ENCODE results near the gene ALG12.

Gene ALG12

GRCh38 chr22:49930596-49931412 is 12.6 kb upstream of the ALG12 start:
- DNase-seq (ENCODE audit: low read depth in 3 of 3) = no peak

DNA sequence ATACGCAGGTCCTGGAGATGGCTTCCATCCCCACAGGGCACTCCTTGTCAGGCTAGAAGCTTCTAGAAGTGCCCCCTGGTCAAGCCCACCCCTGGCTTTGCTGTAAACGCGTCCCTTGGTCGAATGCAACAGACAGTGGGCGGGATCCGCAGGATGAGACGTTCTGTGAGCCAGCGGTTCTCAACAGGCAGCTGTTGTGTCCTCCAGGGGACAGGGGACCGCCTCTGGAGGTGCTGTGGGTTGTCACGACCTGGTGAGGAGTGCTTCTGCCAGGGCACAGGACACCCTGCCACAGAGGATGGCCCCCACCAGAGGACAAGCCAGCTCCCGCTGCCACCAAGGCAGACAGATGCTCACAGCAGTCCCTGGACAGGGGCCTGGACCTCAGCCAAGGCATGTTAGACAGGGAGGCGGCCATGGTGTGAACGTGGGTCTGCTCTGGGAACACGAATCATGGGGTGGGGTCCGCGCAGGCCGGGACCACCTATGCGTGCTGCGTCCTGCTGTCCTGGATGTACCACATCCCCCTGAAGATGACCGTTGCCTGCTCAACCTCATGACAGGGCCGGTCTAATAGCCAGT is 11.8 kb upstream of the ALG12 start:
- no peak for DNase-seq (ENCODE audit: low read depth in 3 of 3)

- peak; percentile 65 to 82 (median 68) for DNase-seq (ENCODE audit: low read depth in 3 of 3)
Observed at GRCh38 chr22:49929211-49929979, 11.2 kb upstream of the ALG12 start.

DNA sequence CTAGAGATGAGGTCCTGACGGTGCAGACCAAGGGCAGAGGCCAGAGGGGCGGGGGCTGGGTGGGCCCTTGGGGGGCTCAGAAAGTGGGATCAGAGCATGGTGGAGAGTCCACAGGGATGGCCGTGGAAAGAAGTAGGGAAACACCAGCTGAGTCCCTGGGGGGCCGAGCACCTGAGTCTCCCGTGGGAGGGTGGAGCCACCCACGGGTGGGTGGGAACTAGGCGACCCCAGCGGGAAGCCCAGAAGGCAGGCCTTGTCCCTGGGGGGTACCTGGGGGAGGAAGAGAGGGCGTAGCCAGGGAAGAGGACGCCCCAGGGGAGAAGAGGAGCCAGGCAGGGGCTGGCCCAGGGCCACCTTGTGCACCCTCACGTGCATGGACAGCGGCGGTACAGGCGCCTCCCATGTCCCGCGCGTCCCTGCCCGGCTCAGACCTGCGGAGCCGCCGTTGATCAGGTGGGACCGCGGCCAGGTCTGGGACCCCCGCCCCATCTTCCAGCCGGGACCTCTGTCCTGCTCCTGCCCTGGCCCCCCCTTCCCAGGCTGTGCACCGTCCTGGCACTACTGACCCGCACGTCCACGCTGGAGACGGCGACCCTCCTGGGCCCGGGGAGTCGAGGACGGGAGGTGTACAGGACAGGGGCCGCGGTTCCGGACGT is 10.4 kb upstream of the ALG12 start:
- no peak for DNase-seq (ENCODE audit: low read depth in 3 of 3)

DNA sequence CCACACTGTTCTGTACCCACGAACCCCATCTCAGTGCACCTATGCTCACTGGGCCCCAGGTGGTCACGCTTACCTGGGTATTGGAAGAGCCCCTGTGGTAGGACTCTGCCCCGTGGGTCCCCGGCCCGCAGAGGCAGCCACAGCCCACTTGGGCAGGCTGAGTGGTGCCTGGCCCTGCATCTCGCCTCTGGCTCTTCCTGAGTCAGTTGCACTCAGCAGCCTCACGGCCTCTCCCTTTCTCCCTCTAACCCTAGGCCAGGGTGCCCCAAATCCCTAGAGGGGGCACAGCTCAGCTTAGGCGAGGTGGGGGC is 9.9 kb upstream of the ALG12 start:
- DNase-seq (ENCODE audit: low read depth in 3 of 3) = no peak

- no peak for DNase-seq (ENCODE audit: low read depth in 3 of 3)
Observed at GRCh38 chr22:49927483-49928184, 9.4 kb upstream of the ALG12 start.

GRCh38 chr22:49926916-49927315 is 8.7 kb upstream of the ALG12 start:
- DNase-seq (ENCODE audit: low read depth in 3 of 3) = no peak

GRCh38 chr22:49925525-49926128 is 7.4 kb upstream of the ALG12 start:
- peak; percentile 47 to 66 (median 60) for DNase-seq (ENCODE audit: low read depth in 3 of 3)

DNA sequence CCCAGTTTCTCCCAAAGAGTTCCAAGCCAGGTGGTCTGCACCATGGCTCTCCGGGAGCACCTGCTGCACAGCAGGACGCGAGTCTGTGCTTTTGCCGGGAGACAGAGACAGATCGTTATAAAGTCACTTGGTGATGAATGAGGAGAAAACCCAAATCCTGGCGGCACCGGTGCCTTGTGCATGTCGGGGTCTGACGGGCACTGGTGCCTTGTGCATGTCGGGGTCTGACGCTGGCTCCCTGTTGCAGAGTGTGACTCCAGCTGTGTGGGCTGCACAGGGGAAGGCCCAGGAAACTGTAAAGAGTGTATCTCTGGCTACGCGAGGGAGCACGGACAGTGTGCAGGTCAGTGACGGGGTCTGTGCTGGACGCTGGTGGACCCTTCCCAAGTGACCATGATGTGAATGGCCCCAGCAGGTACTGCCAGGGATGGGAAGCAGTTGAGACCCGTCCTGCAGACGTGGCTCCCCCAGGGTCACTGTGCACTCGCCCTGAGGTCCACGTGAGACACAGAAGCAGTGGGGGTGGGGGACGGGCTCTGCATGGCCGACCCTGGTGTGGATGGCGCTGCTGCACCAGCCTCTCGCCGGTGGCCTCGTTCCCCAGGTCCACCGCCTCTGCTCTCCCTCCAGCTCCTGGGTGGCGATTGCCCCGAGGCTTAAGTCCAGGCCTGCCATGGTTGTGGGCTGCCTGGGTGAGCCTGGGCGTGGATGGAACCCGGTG is 6.0 kb upstream of the ALG12 start:
- DNase-seq (ENCODE audit: low read depth in 3 of 3) = no peak

DNA sequence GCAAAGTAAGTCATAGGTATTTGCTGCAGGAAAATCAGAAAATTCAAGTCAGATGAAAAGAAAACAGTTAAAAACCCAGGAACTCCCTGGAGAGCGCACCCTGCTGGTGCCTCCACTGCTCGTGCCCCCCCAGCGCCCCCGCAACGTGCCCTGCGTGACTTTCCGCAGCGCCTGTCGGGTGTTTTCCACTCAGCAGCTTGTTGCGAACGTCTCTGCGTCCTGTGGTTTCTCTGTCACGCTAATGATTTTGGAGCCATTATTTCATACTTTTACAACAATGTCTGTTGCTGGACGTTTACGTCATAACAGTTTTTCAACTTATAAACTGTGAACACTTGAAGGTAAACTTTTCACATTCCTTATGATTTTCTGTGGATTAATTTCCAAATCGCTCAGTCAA is 5.2 kb upstream of the ALG12 start:
- DNase-seq (ENCODE audit: low read depth in 3 of 3) = no peak

- DNase-seq (ENCODE audit: low read depth in 3 of 3) = no peak
Observed at GRCh38 chr22:49922926-49923325, 4.7 kb upstream of the ALG12 start.

DNA sequence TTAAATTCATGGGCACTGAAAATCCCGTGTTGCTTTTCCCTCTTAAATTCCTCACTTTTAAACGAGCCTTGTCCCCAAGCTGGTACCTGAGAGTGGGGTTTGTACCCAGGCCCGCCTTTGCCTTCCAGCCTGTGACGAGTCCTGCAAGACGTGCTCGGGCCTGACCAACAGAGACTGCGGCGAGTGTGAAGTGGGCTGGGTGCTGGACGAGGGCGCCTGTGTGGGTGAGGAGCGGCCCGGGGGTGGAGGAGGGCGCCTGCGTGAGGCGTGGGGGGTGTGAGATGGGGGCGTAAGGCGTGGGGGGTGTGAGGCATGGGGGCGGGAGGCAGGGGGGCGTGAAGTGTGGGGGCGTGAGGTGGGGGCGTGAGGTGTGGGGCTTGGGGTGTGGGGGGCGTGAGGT is 4.2 kb upstream of the ALG12 start:
- no peak for DNase-seq (ENCODE audit: low read depth in 3 of 3)

GRCh38 chr22:49921508-49922278 is 3.5 kb upstream of the ALG12 start:
- no peak for DNase-seq (ENCODE audit: low read depth in 3 of 3)

DNA sequence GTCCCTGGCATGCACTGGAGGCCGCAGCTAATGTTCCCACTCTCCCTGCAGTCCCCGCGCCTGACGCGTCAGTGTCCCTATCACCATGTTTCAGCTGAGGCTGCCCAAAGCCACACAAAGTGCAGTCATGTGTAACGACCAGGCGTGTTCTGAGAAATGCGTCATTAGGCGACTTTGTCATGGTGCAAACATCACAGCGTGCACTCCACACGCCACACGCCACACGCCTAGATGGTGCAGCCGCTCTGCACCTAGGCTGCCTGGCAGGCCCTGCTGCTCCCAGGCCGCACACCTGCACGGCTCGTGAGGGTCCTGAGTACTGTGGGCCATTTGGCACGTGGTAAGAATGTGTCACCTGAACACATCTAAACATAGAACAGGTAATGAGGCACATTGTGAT is 2.6 kb upstream of the ALG12 start:
- no peak for DNase-seq (ENCODE audit: low read depth in 3 of 3)

GRCh38 chr22:49918911-49919881 is 958 bp upstream of the ALG12 start:
- DNase-seq (ENCODE audit: low read depth in 3 of 3) = no peak

GRCh38 chr22:49916831-49917230 is 1.4 kb downstream of the ALG12 start:
- DNase-seq (ENCODE audit: low read depth in 3 of 3) = no peak

DNA sequence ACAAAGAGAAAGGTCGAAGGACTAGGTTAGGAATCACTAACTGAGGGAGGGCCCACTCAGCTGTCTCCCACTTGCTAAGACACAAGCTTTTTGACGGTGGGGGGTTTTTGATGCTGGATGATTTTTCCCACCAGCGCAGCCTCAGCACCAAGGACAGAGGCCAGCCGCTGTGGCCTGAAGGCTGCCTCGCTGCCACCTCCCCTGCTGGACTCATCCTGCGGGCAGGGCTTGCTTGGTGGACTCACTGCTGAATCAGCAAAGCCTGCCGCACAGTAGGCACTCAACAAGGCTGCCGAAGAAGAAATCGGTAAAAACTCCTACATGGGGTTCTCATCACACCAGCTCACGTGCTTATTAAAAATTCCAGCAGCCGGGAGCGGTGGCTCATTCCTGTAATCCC is 2.6 kb downstream of the ALG12 start:
- no peak for DNase-seq (ENCODE audit: low read depth in 3 of 3)

DNA sequence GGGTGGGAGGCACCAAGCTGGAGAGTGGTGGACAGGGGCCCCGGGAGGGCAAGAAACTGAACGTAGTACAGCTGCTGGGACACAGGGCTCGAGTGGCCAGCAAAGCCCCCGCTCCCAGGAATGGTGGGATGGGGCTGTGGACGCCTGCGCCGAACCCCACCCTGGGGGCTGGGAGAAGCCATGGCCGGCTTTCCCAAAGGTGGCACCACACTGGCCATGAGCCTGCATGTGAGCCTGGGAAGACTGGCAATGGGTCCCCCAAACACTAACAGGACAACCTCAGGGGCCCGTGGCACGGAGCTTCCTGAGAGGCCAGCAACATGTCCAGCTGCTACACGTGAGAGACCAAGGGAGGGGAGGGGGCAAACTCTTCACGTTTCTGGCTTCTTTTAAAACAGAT is 4.0 kb downstream of the ALG12 start:
- no peak for DNase-seq (ENCODE audit: low read depth in 3 of 3)

DNA sequence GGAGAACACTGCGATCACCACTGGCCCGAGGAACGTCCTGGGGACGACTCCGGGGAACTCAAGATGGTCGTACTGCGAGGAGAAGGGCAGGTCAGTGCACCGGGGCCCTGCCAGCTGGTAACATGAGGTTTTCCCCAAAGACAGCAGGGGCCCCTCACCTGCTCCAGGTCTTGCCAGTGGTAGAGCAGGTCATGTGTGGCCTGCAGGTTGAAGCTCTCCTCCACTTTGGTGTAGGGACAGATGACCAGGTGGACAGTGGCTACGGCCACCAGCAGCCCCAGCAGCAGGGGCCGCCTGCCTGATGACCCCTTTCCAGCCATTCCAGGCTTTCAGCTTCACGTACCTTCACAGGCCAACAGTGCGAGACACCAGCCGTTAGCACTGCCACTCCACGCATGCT is 4.8 kb downstream of the ALG12 start:
- DNase-seq (ENCODE audit: low read depth in 3 of 3) = no peak
